ENCODE results near the gene ZNF791. TPM values are rescaled to one million over a fixed set of nuclear protein-coding genes. Genes with fewer than 3 reads are reported as not detected.
"Not testable (repeated sequence)": the region's sequence is repeated elsewhere in the genome, so short reads cannot be mapped to it uniquely, and the experiment has no call there.

The ZNF791 gene
- total and polyA plus RNA-seq, 10 donors = 6.8 to 64.9 (median 30.9) TPM

DNA sequence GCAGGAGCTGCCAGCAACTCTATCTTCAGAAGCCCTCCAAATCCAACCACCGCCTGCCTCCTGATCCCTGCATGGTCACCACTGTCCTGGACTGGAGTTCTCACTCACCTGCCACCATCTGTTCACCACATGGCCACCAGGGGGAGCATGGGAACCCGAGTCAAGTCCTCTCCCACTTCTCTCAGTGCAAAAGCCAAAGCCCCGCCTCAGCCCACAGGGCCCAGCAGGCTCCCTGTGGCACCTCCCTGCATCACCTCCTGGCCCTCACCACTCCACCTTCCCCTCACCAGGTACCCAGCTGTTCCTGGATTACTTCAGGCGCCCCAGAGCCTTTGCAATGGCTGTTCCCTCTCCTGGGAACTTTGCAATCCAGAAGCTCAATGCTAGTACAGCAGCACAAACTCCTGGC is 65.7 kb downstream of the ZNF791 start:
- H3K9me3 ChIP-seq = no peaks in the 10 kb centered on the region
- peak; percentile 95 for DNase-seq
- TF ChIP-seq POLR2AphosphoS5 (IDR thresholded peaks at IDR 0.05) = peak; percentile 5 to 52 (median 5)
- TF ChIP-seq, protein P1, sequence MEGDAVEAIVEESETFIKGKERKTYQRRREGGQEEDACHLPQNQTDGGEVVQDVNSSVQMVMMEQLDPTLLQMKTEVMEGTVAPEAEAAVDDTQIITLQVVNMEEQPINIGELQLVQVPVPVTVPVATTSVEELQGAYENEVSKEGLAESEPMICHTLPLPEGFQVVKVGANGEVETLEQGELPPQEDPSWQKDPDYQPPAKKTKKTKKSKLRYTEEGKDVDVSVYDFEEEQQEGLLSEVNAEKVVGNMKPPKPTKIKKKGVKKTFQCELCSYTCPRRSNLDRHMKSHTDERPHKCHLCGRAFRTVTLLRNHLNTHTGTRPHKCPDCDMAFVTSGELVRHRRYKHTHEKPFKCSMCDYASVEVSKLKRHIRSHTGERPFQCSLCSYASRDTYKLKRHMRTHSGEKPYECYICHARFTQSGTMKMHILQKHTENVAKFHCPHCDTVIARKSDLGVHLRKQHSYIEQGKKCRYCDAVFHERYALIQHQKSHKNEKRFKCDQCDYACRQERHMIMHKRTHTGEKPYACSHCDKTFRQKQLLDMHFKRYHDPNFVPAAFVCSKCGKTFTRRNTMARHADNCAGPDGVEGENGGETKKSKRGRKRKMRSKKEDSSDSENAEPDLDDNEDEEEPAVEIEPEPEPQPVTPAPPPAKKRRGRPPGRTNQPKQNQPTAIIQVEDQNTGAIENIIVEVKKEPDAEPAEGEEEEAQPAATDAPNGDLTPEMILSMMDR (IDR thresholded peaks at IDR 0.05 in 8 of 11, conservative IDR thresholded peaks at IDR 0.05 in 3 of 11) = peak; percentile 65 to 92 (median 83)
- TF ChIP-seq POLR2A (IDR thresholded peaks at IDR 0.05) = no peak
- WGBS, 5 donors = 25 to 34% (median 30%) methylated on average over 4 of the region's 4 CpGs
- peaks cover 9 to 64% (median 31%) of the 10 kb centered on the region in 6 donors for H3K4me1 ChIP-seq
- intact Hi-C loops (cut with DNase I; ENCODE audit: low total_unique reads) = no loop called here
- H3K27ac ChIP-seq = peak overlapping the region in 1 of 8 donors; percentile 12
- no peak overlapping the region for H3K4me3 ChIP-seq
- peaks cover 0 to 83% (median 78%) of the 10 kb centered on the region in 6 donors for H3K36me3 ChIP-seq
- no peaks in the 10 kb centered on the region for H3K27me3 ChIP-seq (replicated peaks in 1 of 7)

- Histone ChIP-seq H3K27me3 (replicated peaks in 1 of 7) (no peaks in the 10 kb centered on the region), H3K36me3 (peaks cover 0 to 83% (median 78%) of the 10 kb centered on the region in 6 donors), H3K9me3 (no peaks in the 10 kb centered on the region), H3K4me1 (peaks cover 9 to 58% (median 27%) of the 10 kb centered on the region in 6 donors), H3K4me3 (no peak overlapping the region), H3K27ac (peak overlapping the region in 1 of 8 donors; percentile 12)
- intact Hi-C loops (cut with DNase I; ENCODE audit: low total_unique reads) = no loop called here
- peak in 2 of 3 donors; percentile 15 to 46 for TF ChIP-seq POLR2AphosphoS5 (IDR thresholded peaks at IDR 0.05)
- TF ChIP-seq, protein P1 (IDR thresholded peaks at IDR 0.05 in 8 of 11, conservative IDR thresholded peaks at IDR 0.05 in 3 of 11) = no peak
- DNase-seq = no peak
- WGBS, 5 donors = 93 to 97% (median 94%) methylated on average over 11 to 12 of the region's 12 CpGs
These were observed 66.2 kb downstream of the ZNF791 start for GRCh38 chr19:12676928-12677327.

GRCh38 chr19:12678039-12678438 is 67.3 kb downstream of the ZNF791 start:
- Histone ChIP-seq H3K36me3 (peaks cover 0 to 73% (median 70%) of the 10 kb centered on the region in 6 donors), H3K4me1 (peaks cover 9 to 53% (median 29%) of the 10 kb centered on the region in 6 donors)
- H3K4me3 ChIP-seq; H3K27ac ChIP-seq; H3K27me3 ChIP-seq (replicated peaks in 1 of 7); H3K9me3 ChIP-seq; intact Hi-C loops (cut with DNase I; ENCODE audit: low total_unique reads); DNase-seq: not testable (repeated sequence)
- WGBS, 5 donors = 79 to 97% (median 85%) methylated on average over 5 of the region's 5 CpGs

DNA sequence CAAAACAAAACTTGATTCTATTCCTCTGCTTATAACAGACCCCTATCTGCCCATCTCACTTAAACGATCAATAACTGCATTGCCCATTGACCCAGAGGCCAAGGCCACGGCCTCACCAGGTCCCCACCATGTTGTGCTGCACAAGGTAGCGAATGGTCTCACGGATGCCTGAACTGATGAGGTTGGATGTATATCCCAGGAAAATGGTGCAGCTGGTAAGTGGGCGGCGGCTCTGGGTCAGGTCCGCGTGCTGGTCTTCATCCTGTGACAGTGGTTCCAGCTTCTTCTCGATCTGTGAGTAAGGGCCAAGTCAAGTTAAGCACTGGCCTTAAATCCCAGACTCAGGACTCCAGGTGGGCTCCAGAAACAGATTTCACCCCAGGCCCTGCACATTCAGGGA is 69.3 kb downstream of the ZNF791 start:
- Histone ChIP-seq H3K9me3 (no peaks in the 10 kb centered on the region), H3K27me3 (replicated peaks in 1 of 7) (no peaks in the 10 kb centered on the region), H3K4me1 (peaks cover 9 to 48% (median 26%) of the 10 kb centered on the region in 6 donors), H3K27ac (no peak overlapping the region), H3K4me3 (peak overlapping the region in 1 of 8 donors; percentile 98), H3K36me3 (peaks cover 0 to 54% (median 50%) of the 10 kb centered on the region in 6 donors)
- intact Hi-C loops (cut with DNase I; ENCODE audit: low total_unique reads) = no loop called here
- TF ChIP-seq POLR2A (IDR thresholded peaks at IDR 0.05) (no peak), POLR2AphosphoS5 (IDR thresholded peaks at IDR 0.05) (no peak)
- TF ChIP-seq, protein P1 (IDR thresholded peaks at IDR 0.05 in 8 of 11, conservative IDR thresholded peaks at IDR 0.05 in 3 of 11) = no peak
- 92 to 96% (median 95%) methylated on average over 9 of the region's 9 CpGs for WGBS, 5 donors
- peak; percentile 75 for DNase-seq
